Measurements from ENCODE around the gene GALNT15.

GALNT15 gene

DNA sequence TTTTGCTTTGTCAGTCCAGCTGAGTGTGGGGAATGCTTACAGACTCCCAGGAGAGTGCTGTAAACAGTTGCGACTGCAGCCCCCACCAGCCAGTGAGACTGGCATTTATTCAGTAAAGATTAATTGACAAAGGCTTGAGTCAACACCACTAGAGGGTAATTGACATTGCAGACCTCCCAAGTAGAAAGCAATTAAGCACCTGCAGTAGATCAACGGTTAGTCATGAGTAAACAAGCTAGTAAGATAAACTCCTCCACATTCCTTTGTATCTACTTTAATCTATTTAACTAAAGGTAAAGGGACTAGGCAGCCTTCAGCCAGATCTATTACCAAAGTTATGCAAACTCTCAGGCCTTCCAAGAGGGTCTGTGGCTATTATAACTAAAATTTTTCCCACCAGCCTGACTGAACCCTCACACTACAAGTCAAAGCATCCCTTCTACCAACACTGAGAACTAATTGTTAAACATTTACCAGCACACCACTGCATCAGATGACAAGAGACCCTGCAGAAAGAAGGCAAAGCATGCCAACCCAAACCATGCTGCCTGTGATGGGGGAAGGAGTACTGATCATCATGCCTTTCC lies 30.5 kb upstream of the GALNT15 start:
- no peaks in the 10 kb centered on the region for H3K4me1 ChIP-seq
- H3K4me3 ChIP-seq: no peak overlapping the region
- peak in 1 of 2 experiments; percentile 16 for DNase-seq (ENCODE audit: low spot score in 2 of 2)
- in situ Hi-C loops (cut with MboI; ENCODE audit: low sequenced_read_pairs): no loop called here
- H3K36me3 ChIP-seq (replicated peaks): no peaks in the 10 kb centered on the region
- H3K9me3 ChIP-seq: no peaks in the 10 kb centered on the region
- no peaks in the 10 kb centered on the region for H3K27me3 ChIP-seq (ENCODE audit: low read depth)

DNA sequence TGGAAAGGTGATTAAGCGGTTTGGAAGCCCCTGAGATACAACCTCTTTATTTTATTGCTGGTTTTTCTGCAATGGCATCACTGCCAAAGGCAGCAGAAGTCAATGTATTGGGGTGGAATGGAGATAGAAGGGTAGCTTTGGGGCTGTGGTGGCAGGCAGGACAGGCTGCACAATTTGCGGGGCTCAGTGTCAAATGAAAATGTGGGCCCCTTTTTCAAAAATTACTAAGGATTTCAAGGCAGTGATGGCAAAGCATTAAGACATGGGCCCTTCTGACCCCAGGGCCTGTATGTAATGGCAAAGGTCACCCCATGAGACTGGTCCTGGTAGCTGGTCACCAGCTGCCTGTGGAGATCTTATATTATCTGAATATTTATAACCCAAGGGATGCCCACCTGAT lies 29.3 kb upstream of the GALNT15 start:
- no peak for DNase-seq (ENCODE audit: low spot score in 2 of 2)
- Histone ChIP-seq H3K36me3 (replicated peaks) (no peaks in the 10 kb centered on the region), H3K27me3 (ENCODE audit: low read depth) (no peaks in the 10 kb centered on the region), H3K4me1 (no peaks in the 10 kb centered on the region), H3K4me3 (no peak overlapping the region), H3K9me3 (no peaks in the 10 kb centered on the region)
- in situ Hi-C loops (cut with MboI; ENCODE audit: low sequenced_read_pairs): no loop called here

GRCh38 chr3:16146015-16146730 lies 28.3 kb upstream of the GALNT15 start:
- Histone ChIP-seq H3K36me3 (replicated peaks) (no peaks in the 10 kb centered on the region), H3K4me1 (no peaks in the 10 kb centered on the region), H3K4me3 (no peak overlapping the region), H3K27me3 (ENCODE audit: low read depth) (no peaks in the 10 kb centered on the region), H3K9me3 (no peaks in the 10 kb centered on the region)
- in situ Hi-C loops (cut with MboI; ENCODE audit: low sequenced_read_pairs): no loop called here
- no peak for DNase-seq (ENCODE audit: low spot score in 2 of 2)

GRCh38 chr3:16147220-16147994 lies 27.1 kb upstream of the GALNT15 start:
- DNase-seq (ENCODE audit: low spot score in 2 of 2): no peak
- Histone ChIP-seq H3K36me3 (replicated peaks) (no peaks in the 10 kb centered on the region), H3K4me3 (no peak overlapping the region), H3K4me1 (no peaks in the 10 kb centered on the region), H3K27me3 (ENCODE audit: low read depth) (no peaks in the 10 kb centered on the region), H3K9me3 (no peaks in the 10 kb centered on the region)
- in situ Hi-C loops (cut with MboI; ENCODE audit: low sequenced_read_pairs): no loop called here

GRCh38 chr3:16148213-16148612 lies 26.3 kb upstream of the GALNT15 start:
- in situ Hi-C loops (cut with MboI; ENCODE audit: low sequenced_read_pairs): no loop called here

DNA sequence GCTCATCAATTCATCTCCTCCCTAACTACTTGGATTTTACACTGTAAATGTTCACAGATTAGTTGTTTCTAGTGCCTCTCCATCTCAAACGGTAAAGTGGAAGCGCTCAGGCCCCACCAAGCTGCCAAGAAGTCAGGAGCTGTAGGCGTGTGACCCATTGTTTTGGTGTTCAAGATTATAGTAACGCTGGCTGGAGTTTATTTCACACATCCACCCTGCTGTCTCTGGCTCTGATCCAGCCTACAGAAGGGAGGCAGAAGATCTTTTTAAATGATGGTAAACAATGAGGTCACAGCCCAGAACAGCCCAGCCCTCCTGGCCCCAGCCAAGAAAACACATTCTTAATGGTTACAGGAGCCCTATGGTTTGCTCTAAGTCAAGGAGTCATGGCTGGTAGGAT lies 25.7 kb upstream of the GALNT15 start:
- Histone ChIP-seq H3K27me3 (ENCODE audit: low read depth) (no peaks in the 10 kb centered on the region), H3K4me1 (no peaks in the 10 kb centered on the region), H3K4me3 (no peak overlapping the region), H3K36me3 (replicated peaks) (no peaks in the 10 kb centered on the region), H3K9me3 (no peaks in the 10 kb centered on the region)
- in situ Hi-C loops (cut with MboI; ENCODE audit: low sequenced_read_pairs): no loop called here
- no peak for DNase-seq (ENCODE audit: low spot score in 2 of 2)

More at GRCh38 chr3:16148213-16148612, 26.3 kb upstream of the GALNT15 start:
- Histone ChIP-seq H3K36me3 (replicated peaks) (no peaks in the 10 kb centered on the region), H3K4me3 (no peak overlapping the region), H3K27me3 (ENCODE audit: low read depth) (no peaks in the 10 kb centered on the region), H3K9me3 (no peaks in the 10 kb centered on the region), H3K4me1 (no peaks in the 10 kb centered on the region)
- DNase-seq (ENCODE audit: low spot score in 2 of 2): no peak

GRCh38 chr3:16150285-16150684 lies 24.2 kb upstream of the GALNT15 start:
- Histone ChIP-seq H3K36me3 (replicated peaks) (no peaks in the 10 kb centered on the region), H3K27me3 (ENCODE audit: low read depth) (no peaks in the 10 kb centered on the region), H3K4me1 (no peaks in the 10 kb centered on the region), H3K4me3 (no peak overlapping the region), H3K9me3 (no peaks in the 10 kb centered on the region)
- DNase-seq (ENCODE audit: low spot score in 2 of 2): no peak
- in situ Hi-C loops (cut with MboI; ENCODE audit: low sequenced_read_pairs): no loop called here

GRCh38 chr3:16151109-16151508 lies 23.4 kb upstream of the GALNT15 start:
- no peak for DNase-seq (ENCODE audit: low spot score in 2 of 2)
- H3K4me1 ChIP-seq: no peaks in the 10 kb centered on the region
- H3K4me3 ChIP-seq: no peak overlapping the region
- no peaks in the 10 kb centered on the region for H3K27me3 ChIP-seq (ENCODE audit: low read depth)
- in situ Hi-C loops (cut with MboI; ENCODE audit: low sequenced_read_pairs): no loop called here
- no peaks in the 10 kb centered on the region for H3K9me3 ChIP-seq
- no peaks in the 10 kb centered on the region for H3K36me3 ChIP-seq (replicated peaks)

DNA sequence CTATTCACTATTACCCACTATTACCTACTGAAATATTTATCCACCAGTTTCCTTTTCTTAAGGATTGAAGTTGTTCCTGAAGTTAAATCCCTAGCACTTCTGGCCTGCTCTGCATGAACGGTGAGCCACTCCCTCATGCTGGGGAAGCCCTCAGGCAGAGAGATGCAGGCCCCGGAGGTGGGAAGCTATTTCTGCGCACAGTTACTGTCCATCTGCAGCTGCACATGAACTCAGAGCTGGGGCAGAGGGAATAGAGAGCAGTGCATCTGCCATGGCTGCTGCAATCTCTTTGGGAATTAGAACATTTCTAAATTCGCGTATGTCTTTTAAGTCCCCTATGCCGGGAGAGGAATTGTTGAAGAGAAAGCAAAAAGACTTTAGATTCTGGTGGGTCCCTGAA lies 6.3 kb upstream of the GALNT15 start:
- Histone ChIP-seq H3K27me3 (ENCODE audit: low read depth) (no peaks in the 10 kb centered on the region), H3K9me3 (no peaks in the 10 kb centered on the region), H3K36me3 (replicated peaks) (no peaks in the 10 kb centered on the region), H3K4me3 (no peak overlapping the region), H3K4me1 (no peaks in the 10 kb centered on the region)
- in situ Hi-C loops (cut with MboI; ENCODE audit: low sequenced_read_pairs): no loop called here
- no peak for DNase-seq (ENCODE audit: low spot score in 2 of 2)

DNA sequence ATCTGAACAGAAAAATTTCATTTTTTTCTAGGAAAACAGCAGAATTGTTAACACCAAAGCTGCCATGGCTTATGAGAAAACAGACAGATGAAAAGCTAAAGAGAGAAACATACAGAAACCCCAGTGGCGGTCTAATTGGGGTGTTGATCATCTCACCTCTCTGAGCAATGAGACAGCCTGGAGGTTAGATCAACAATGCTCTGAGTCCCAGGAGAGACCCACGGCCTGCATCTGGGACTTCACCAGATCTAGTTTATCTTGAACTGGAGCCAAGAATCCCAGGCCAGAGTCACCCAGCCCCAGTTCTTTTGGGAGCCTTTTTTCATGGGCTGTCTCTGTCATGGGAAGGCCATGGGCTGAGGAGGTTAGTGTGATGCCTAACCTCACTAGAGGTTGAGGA lies 3.5 kb upstream of the GALNT15 start:
- no peak overlapping the region for H3K4me3 ChIP-seq
- no peaks in the 10 kb centered on the region for H3K9me3 ChIP-seq
- H3K36me3 ChIP-seq (replicated peaks): no peaks in the 10 kb centered on the region
- H3K27me3 ChIP-seq (ENCODE audit: low read depth): peaks cover 14% of the 10 kb centered on the region
- in situ Hi-C loops (cut with MboI; ENCODE audit: low sequenced_read_pairs): no loop called here
- no peak for DNase-seq (ENCODE audit: low spot score in 2 of 2)
- no peaks in the 10 kb centered on the region for H3K4me1 ChIP-seq

DNA sequence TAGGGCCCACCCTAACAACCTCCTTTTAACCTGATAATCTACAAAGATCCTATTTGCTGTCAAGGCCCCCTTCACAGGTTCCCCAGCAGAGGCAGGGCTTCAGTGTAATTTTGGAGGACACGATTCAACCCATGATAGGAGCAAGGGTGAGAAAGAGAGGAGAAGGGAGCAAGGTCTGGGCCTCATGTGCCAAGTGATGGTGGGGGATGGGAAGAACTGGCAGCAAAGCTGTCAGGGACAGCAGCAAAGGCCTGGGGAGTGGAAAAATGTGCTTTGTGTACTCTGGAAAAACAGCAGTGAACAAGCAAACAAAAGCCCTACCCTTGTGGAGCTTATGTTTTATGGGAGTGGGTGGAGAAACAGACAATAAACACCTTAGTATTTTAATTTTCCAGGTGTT lies 2.7 kb upstream of the GALNT15 start:
- Histone ChIP-seq H3K27me3 (ENCODE audit: low read depth) (peaks cover 17% of the 10 kb centered on the region), H3K36me3 (replicated peaks) (no peaks in the 10 kb centered on the region), H3K4me3 (no peak overlapping the region), H3K4me1 (no peaks in the 10 kb centered on the region), H3K9me3 (no peaks in the 10 kb centered on the region)
- DNase-seq (ENCODE audit: low spot score in 2 of 2): no peak
- in situ Hi-C loops (cut with MboI; ENCODE audit: low sequenced_read_pairs): no loop called here

DNA sequence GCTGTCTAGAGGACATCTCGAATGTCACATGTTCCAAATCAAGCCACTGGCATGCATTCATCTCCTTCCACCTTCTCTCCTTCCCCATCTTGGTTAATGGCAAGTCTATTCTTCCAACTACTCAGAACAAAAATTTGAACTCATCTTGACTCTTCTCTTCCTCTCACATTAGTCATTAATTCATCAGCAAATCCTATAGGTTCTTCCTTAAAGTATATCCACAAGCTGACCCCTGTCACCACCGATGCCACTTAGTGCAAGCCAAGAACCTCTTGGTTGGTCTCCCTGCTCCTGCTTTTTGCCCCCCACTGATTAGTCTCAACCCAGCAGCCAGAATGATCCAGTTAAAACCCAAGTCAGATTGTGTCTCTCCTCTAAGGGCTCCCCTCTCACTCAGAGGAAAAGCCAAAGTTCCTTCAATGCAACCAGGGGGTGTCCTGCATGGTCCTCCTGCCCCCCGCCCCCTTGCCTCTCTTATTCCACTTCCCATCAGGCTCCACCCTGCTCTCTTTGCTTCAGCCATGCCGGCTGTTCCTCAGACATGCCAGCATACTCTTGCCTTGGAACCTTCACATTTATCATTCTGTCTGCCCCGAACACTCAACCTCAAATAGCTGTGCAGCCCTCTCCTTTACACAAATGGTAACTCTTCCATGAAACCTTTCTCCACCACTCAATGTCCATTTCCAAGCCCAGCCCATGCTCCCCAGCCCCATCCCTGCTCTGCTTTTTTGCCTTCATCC lies 1.0 kb upstream of the GALNT15 start:
- Histone ChIP-seq H3K4me1 (no peaks in the 10 kb centered on the region), H3K4me3 (no peak overlapping the region), H3K27me3 (ENCODE audit: low read depth) (peaks cover 21% of the 10 kb centered on the region), H3K36me3 (replicated peaks) (no peaks in the 10 kb centered on the region), H3K9me3 (no peaks in the 10 kb centered on the region)
- in situ Hi-C loops (cut with MboI; ENCODE audit: low sequenced_read_pairs): no loop called here
- no peak for DNase-seq (ENCODE audit: low spot score in 2 of 2)

DNA sequence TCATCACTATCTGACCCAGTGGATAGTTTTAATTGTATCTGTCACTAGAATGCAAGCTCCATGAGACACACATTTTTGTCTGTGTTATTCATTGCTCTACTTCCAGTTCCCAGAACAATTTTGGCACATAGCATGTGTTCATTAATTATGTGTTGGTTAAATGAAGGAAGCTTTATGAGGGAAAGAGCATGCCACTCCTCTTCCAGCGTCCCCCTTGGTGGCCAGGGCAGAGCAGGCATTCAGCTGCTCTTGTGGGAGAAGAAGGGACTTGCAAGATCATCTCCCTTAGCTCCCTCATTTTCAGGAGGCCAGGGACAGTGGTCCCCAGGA lies 489 bp upstream of the GALNT15 start:
- no peaks in the 10 kb centered on the region for H3K36me3 ChIP-seq (replicated peaks)
- H3K27me3 ChIP-seq (ENCODE audit: low read depth): peaks cover 21% of the 10 kb centered on the region
- no peaks in the 10 kb centered on the region for H3K4me1 ChIP-seq
- no peak for DNase-seq (ENCODE audit: low spot score in 2 of 2)
- no peak overlapping the region for H3K4me3 ChIP-seq
- in situ Hi-C loops (cut with MboI; ENCODE audit: low sequenced_read_pairs): no loop called here
- no peaks in the 10 kb centered on the region for H3K9me3 ChIP-seq
